Prostate gland (tissue), 2 donors: ENCODE data around the gene SLIT1. TPM values are rescaled to one million over a fixed set of nuclear protein-coding genes. Genes with fewer than 3 reads are reported as not detected.

ENCODE experiments used
- DNase-seq: peaks from one replicate; pipeline ENCODE4 v3.0.0-alpha.2; 2019; ENCODE audit warnings: low spot score
- H3K27ac ChIP-seq, 2 donors: fragments of 200-600 bp; sonication (generic); 2 replicates each; pipeline ENCODE4 v1.5.1; 2017 to 2019
- H3K27me3 ChIP-seq: fragments of 200-600 bp; sonication (generic); replicated peaks from 2 replicates; pipeline ENCODE4 v1.5.1; 2019; ENCODE audit not compliant: insufficient read depth
- H3K36me3 ChIP-seq, 2 donors: fragments of 200-600 bp; sonication (generic); 1 replicate in 1 of 2; 2 replicates in 1 of 2; pipeline versions ENCODE4 v1.5.1 to v1.8.1; 2017 to 2019
- H3K4me1 ChIP-seq: fragments of 200-600 bp; sonication (generic); replicated peaks from 2 replicates; pipeline ENCODE4 v1.5.1; 2019
- H3K4me3 ChIP-seq, 2 donors: fragments of 200-600 bp; sonication (generic); 2 replicates each; pipeline ENCODE4 v1.5.1; 2017 to 2019
- H3K9me3 ChIP-seq: fragments of 200-600 bp; sonication (generic); 2 replicates; pipeline ENCODE4 v1.5.1; 2017
- POLR2A ChIP-seq: fragments of 450-650 bp; IDR thresholded peaks from one replicate; pipeline ENCODE4 v1.6.1; 2016; ENCODE audit warnings: antibody characterized with exemption, mild to moderate bottlenecking
- POLR2AphosphoS5 ChIP-seq: sonication (generic); formaldehyde crosslinking; IDR thresholded peaks from one replicate; pipeline ENCODE4 v1.6.1; 2017; ENCODE audit warnings: antibody characterized with exemption
- WGBS: methylation state at CpG from one replicate; pipeline ENCODE4 v1.1.5; 2018; 5-methylcytosine and 5-hydroxymethylcytosine counted together
- intact Hi-C: fragments of 100-400 bp; cut with DNase I; formaldehyde crosslinking; loops from one replicate; pipeline ENCODE4 v1.14.2; 2022
- total RNA-seq, 2 donors: library from RNA; depleted of rRNA; stranded (reverse); fragments of >200 nt; gene quantifications; one replicate each; pipeline ENCODE4 v1.1.0, GENCODE V29; 2016
- TF ChIP-seq, protein P1 (sequence below), 4 experiments: fragments of 200-600 bp in 2 of 4; fragments of 450-650 bp in 2 of 4; sonication (generic) in 2 of 4; IDR thresholded peaks; 1 replicate in 3 of 4; 2 replicates in 1 of 4; pipeline ENCODE4 v1.5.1; 2016 to 2019; ENCODE audit warnings: antibody characterized with exemption in 4 of 4, mild to moderate bottlenecking in 2 of 4, moderate library complexity in 2 of 4

Gene SLIT1
- total RNA-seq, 2 donors from 2014 or later: 0.59 to 0.91 TPM

- no peaks in the 10 kb centered on the region for H3K4me1 ChIP-seq
- TF ChIP-seq, protein P1, sequence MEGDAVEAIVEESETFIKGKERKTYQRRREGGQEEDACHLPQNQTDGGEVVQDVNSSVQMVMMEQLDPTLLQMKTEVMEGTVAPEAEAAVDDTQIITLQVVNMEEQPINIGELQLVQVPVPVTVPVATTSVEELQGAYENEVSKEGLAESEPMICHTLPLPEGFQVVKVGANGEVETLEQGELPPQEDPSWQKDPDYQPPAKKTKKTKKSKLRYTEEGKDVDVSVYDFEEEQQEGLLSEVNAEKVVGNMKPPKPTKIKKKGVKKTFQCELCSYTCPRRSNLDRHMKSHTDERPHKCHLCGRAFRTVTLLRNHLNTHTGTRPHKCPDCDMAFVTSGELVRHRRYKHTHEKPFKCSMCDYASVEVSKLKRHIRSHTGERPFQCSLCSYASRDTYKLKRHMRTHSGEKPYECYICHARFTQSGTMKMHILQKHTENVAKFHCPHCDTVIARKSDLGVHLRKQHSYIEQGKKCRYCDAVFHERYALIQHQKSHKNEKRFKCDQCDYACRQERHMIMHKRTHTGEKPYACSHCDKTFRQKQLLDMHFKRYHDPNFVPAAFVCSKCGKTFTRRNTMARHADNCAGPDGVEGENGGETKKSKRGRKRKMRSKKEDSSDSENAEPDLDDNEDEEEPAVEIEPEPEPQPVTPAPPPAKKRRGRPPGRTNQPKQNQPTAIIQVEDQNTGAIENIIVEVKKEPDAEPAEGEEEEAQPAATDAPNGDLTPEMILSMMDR (IDR thresholded peaks at IDR 0.05): no peak
- TF ChIP-seq POLR2A (no peak), POLR2AphosphoS5 (no peak)
- H3K27ac ChIP-seq: no peak overlapping the region
- H3K9me3 ChIP-seq: no peaks in the 10 kb centered on the region
- intact Hi-C loops: no loop called here
- DNase-seq: no peak
- H3K36me3 ChIP-seq: no peaks in the 10 kb centered on the region
- WGBS: 77% methylated on average over 4 of the region's 4 CpGs
- no peaks in the 10 kb centered on the region for H3K27me3 ChIP-seq
- no peak overlapping the region for H3K4me3 ChIP-seq
Observed at GRCh38 chr10:97154781-97155180, 31.0 kb downstream of the SLIT1 start.

DNA sequence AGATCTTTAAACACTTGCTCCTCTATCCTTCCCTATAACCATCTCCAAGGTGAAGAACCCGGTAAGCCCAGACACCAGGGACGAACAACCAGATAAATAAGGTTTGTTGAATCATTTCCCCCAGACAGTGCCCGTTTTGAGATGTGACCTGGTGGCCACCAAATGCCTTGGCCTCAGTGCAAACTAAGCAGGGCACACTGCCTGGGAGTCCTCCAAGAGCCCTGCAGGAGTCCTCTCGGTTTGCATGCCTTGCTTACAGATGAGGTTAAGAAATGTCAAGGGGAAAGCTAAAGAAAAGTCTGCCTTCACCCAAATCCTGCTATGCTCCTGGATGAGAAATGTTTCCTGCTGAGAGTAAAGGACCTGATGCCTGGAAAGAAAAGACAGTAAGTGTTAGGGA is 31.6 kb downstream of the SLIT1 start:
- no peak for DNase-seq
- intact Hi-C loops: no loop called here
- no peaks in the 10 kb centered on the region for H3K9me3 ChIP-seq
- H3K36me3 ChIP-seq: no peaks in the 10 kb centered on the region
- 66% methylated on average over 4 of the region's 4 CpGs for WGBS
- H3K4me3 ChIP-seq: no peak overlapping the region
- TF ChIP-seq POLR2AphosphoS5: no peak
- no peak for TF ChIP-seq POLR2A
- TF ChIP-seq, protein P1 (IDR thresholded peaks at IDR 0.05): no peak
- no peak overlapping the region for H3K27ac ChIP-seq
- no peaks in the 10 kb centered on the region for H3K27me3 ChIP-seq
- H3K4me1 ChIP-seq: no peaks in the 10 kb centered on the region

DNA sequence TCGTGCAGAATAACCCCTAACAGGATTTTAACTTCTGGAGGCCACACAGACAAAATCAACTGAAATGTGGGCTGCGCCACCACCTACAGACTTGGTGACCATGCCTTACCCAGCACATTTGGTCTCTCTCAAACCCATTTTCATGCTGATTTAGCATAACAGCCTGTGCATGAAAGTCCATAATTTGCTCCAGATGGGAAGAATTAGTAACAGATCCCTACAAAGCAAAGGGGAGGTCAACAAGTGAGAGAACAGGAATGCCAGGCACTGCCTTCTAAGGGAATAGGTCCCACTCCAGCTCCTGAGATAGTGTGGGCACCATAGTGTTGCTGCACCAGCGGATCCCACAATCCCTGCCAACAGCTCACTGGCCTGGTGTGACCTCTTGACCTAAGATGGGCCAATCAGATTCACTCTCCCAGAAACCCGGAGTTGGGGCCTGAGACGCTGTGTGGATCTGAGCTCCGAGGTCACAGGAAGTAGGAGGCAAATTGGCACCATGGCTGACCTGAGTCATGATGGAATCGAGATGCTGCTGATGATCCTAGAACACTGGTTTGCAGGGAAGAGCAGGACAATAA is 32.4 kb downstream of the SLIT1 start:
- Histone ChIP-seq H3K4me3 (no peak overlapping the region), H3K27me3 (no peaks in the 10 kb centered on the region), H3K4me1 (no peaks in the 10 kb centered on the region), H3K36me3 (no peaks in the 10 kb centered on the region), H3K9me3 (no peaks in the 10 kb centered on the region), H3K27ac (no peak overlapping the region)
- intact Hi-C loops: no loop called here
- TF ChIP-seq, protein P1 (IDR thresholded peaks at IDR 0.05): no peak
- TF ChIP-seq POLR2A (no peak), POLR2AphosphoS5 (no peak)
- 86% methylated on average over 7 of the region's 7 CpGs for WGBS
- no peak for DNase-seq

GRCh38 chr10:97151307-97151914 is 34.3 kb downstream of the SLIT1 start:
- H3K27me3 ChIP-seq: no peaks in the 10 kb centered on the region
- TF ChIP-seq POLR2A: no peak
- no peak for TF ChIP-seq POLR2AphosphoS5
- no peaks in the 10 kb centered on the region for H3K36me3 ChIP-seq
- H3K4me3 ChIP-seq: no peak overlapping the region
- WGBS: 85% methylated on average over 6 of the region's 6 CpGs
- no peak for DNase-seq
- H3K27ac ChIP-seq: no peak overlapping the region
- no peaks in the 10 kb centered on the region for H3K9me3 ChIP-seq
- H3K4me1 ChIP-seq: no peaks in the 10 kb centered on the region
- intact Hi-C loops: no loop called here

GRCh38 chr10:97150616-97151015 is 35.1 kb downstream of the SLIT1 start:
- WGBS: 68% methylated on average over 8 of the region's 8 CpGs
- intact Hi-C loops: no loop called here
- TF ChIP-seq, protein P1 (IDR thresholded peaks at IDR 0.05): no peak
- TF ChIP-seq POLR2AphosphoS5 (no peak), POLR2A (no peak)

More at GRCh38 chr10:97150616-97151015, 35.1 kb downstream of the SLIT1 start:
- Histone ChIP-seq H3K27ac (no peak overlapping the region), H3K4me1 (no peaks in the 10 kb centered on the region), H3K36me3 (no peaks in the 10 kb centered on the region), H3K9me3 (no peaks in the 10 kb centered on the region), H3K27me3 (no peaks in the 10 kb centered on the region), H3K4me3 (no peak overlapping the region)
- DNase-seq: no peak
